ENCODE measurements around the gene SPTB.

The SPTB gene

DNA sequence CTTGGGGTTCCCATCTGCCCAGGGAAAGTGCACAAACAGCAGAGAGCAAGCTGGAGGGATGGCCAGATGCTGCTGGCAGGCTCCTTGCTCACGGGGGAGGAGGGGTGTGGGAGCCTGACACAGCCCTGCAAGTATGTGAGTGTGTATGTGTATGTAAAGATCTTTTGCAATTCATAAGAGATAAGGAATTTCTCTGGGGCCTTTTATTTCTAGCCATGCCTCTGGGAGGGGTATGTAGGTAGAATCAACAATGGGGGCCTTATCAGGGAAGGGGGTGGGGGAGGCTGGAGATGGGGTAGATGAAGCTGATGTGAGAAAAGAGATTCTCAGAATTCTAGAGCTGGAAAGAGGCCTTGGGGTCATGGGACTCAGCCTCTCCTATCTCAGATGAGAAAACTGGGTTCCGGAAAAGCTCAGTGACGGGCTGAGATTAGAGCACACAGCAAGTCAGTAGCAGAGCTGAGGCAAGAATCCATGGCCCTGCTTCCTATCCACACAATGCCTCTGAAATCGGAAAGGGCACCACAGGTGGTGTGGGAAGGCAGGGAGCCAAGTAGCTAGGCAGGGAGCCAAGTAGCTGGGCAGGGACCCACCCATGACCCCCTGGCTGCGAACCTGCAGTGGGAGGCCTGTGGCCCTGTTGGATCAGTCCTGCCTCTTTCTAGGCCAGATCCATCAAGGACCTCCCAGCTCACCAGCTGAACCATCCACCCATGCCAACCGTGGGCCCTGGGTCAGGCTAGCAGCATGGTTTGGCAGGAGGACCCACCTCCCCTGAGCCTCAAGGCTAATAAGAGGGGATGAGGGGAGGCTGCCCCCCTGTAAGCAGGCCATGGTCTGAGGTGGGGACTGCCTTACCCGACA is 120.8 kb downstream of the SPTB start:
- TF ChIP-seq, protein P1, sequence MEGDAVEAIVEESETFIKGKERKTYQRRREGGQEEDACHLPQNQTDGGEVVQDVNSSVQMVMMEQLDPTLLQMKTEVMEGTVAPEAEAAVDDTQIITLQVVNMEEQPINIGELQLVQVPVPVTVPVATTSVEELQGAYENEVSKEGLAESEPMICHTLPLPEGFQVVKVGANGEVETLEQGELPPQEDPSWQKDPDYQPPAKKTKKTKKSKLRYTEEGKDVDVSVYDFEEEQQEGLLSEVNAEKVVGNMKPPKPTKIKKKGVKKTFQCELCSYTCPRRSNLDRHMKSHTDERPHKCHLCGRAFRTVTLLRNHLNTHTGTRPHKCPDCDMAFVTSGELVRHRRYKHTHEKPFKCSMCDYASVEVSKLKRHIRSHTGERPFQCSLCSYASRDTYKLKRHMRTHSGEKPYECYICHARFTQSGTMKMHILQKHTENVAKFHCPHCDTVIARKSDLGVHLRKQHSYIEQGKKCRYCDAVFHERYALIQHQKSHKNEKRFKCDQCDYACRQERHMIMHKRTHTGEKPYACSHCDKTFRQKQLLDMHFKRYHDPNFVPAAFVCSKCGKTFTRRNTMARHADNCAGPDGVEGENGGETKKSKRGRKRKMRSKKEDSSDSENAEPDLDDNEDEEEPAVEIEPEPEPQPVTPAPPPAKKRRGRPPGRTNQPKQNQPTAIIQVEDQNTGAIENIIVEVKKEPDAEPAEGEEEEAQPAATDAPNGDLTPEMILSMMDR (IDR thresholded peaks at IDR 0.05; ENCODE audit: low read depth, low read length), result no peak
- TF ChIP-seq POLR2A (IDR thresholded peaks at IDR 0.05; ENCODE audit: extremely low read depth, insufficient read length) (no peak), MYC (IDR thresholded peaks at IDR 0.05; ENCODE audit: low read depth, low read length) (no peak)
- TF ChIP-seq, protein P2, sequence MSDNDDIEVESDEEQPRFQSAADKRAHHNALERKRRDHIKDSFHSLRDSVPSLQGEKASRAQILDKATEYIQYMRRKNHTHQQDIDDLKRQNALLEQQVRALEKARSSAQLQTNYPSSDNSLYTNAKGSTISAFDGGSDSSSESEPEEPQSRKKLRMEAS (IDR thresholded peaks at IDR 0.05; ENCODE audit: low read depth, low read length), result no peak
- no peak overlapping the region for H3K4me3 ChIP-seq (ENCODE audit: low read depth, low read length)
- no peak for DNase-seq (ENCODE audit: low read depth)

DNA sequence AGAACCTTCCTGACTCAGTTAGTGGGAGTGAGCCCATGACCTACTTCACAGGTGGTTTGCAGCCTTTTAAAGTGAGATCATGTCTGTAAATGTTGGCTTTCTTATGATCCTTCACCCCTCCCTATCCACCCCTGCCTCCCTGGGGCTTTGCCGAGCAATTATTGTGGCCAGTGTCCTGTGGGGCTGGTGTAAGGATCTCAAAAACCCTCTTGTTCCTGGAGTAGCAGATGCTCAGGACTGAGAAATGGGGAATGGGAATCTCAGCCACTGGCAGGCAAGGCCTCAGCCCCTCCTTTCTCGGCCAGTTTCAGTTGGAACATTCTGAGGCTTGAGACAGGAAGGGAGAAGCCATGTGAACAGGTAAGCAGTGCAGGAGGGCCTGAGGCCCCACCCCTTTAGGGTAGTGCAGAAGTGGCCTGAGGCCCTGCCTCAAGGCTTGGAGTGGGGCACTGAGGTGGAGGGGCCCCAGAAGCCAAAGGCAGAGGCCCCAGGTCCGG is 121.6 kb downstream of the SPTB start:
- DNase-seq (ENCODE audit: low read depth), result no peak
- H3K4me3 ChIP-seq (ENCODE audit: low read depth, low read length), result no peak overlapping the region
- TF ChIP-seq, protein P1 (IDR thresholded peaks at IDR 0.05; ENCODE audit: low read depth, low read length), result no peak
- TF ChIP-seq POLR2A (IDR thresholded peaks at IDR 0.05; ENCODE audit: extremely low read depth, insufficient read length) (no peak), MYC (IDR thresholded peaks at IDR 0.05; ENCODE audit: low read depth, low read length) (no peak)
- TF ChIP-seq, protein P2 (IDR thresholded peaks at IDR 0.05; ENCODE audit: low read depth, low read length), result no peak

GRCh38 chr14:64757601-64758000 is 122.1 kb downstream of the SPTB start:
- H3K4me3 ChIP-seq (ENCODE audit: low read depth, low read length), result no peak overlapping the region
- TF ChIP-seq POLR2A (IDR thresholded peaks at IDR 0.05; ENCODE audit: extremely low read depth, insufficient read length), result no peak
- TF ChIP-seq, protein P2 (IDR thresholded peaks at IDR 0.05; ENCODE audit: low read depth, low read length), result no peak
- no peak for DNase-seq (ENCODE audit: low read depth)

- DNase-seq (ENCODE audit: low read depth), result no peak
- no peak overlapping the region for H3K4me3 ChIP-seq (ENCODE audit: low read depth, low read length)
- TF ChIP-seq, protein P1 (IDR thresholded peaks at IDR 0.05; ENCODE audit: low read depth, low read length), result no peak
- TF ChIP-seq MYC (IDR thresholded peaks at IDR 0.05; ENCODE audit: low read depth, low read length) (no peak), POLR2A (IDR thresholded peaks at IDR 0.05; ENCODE audit: extremely low read depth, insufficient read length) (no peak)
- TF ChIP-seq, protein P2 (IDR thresholded peaks at IDR 0.05; ENCODE audit: low read depth, low read length), result no peak
Measured at GRCh38 chr14:64756712-64757111, 123.0 kb downstream of the SPTB start.

GRCh38 chr14:64755781-64756221 is 123.9 kb downstream of the SPTB start:
- peak; percentile 64 for DNase-seq (ENCODE audit: low read depth)
- TF ChIP-seq, protein P2 (IDR thresholded peaks at IDR 0.05; ENCODE audit: low read depth, low read length), result no peak
- TF ChIP-seq POLR2A (IDR thresholded peaks at IDR 0.05; ENCODE audit: extremely low read depth, insufficient read length) (no peak), MYC (IDR thresholded peaks at IDR 0.05; ENCODE audit: low read depth, low read length) (no peak)
- H3K4me3 ChIP-seq (ENCODE audit: low read depth, low read length), result no peak overlapping the region

GRCh38 chr14:64754685-64755084 is 125.0 kb downstream of the SPTB start:
- DNase-seq (ENCODE audit: low read depth), result no peak
- H3K4me3 ChIP-seq (ENCODE audit: low read depth, low read length), result no peak overlapping the region
- TF ChIP-seq, protein P1 (IDR thresholded peaks at IDR 0.05; ENCODE audit: low read depth, low read length), result no peak
- TF ChIP-seq, protein P2 (IDR thresholded peaks at IDR 0.05; ENCODE audit: low read depth, low read length), result no peak
- no peak for TF ChIP-seq POLR2A (IDR thresholded peaks at IDR 0.05; ENCODE audit: extremely low read depth, insufficient read length)
- no peak for TF ChIP-seq MYC (IDR thresholded peaks at IDR 0.05; ENCODE audit: low read depth, low read length)
